HG03432 (cell line): ENCODE results near the gene ZSWIM5.
"Not testable (repeated sequence)": the region's sequence is repeated elsewhere in the genome, so short reads cannot be mapped to it uniquely, and the experiment has no call there.

Source experiments
- ATAC-seq: cut with Tn5 transposase; IDR thresholded peaks from one replicate; pipeline ENCODE4 v1.9.1; 2021; ENCODE audit warnings: mild to moderate bottlenecking, moderate library complexity; ENCODE audit not compliant: unreplicated experiment

The ZSWIM5 gene

DNA sequence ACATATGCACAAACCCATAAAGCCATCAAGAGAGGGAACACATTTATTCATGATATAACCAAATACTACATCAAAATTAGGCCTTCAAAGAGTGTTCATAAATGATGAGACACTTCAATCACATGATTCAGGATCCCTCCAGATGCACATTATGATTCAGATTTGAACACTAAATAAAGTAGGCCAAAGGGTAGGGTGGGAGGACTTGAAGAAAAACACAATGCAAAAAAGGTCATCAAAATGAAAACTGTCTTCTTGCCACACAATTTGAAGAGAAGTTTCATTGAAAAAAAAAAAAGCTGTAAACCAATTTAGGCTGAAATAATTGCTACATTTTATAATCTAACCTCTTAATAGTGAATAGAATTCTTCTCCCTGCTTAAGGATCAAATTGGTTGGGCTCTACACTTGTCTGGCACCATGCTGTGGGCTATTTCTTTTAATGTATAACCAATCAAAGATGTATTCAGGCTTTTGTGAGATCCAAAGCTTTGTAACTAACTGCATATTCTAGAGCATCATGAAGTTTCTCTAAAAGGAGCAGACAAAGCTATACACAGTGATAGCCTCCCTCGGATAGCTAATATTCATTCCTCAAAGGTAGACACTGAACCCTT, 58.1 kb downstream of the ZSWIM5 start:
- no peak for ATAC-seq

DNA sequence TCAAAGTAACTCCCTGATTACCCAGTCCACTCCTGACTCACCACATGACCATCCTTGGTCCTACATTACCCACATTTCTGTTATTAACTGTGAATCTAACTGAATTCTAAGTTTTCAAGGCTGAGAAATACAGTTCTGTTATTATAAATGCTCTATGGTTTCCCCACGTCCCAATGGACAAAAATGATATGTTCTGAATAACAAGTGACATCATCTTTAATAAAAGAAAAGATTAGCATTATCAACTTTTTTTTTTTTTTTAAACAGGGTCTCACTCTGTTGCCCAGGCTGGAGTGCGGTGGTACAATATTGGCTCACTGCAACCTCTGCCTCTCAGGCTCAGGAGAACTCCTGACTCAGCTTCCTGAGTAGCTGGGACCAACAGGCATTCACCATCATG, 59.6 kb downstream of the ZSWIM5 start:
- ATAC-seq = no peak

DNA sequence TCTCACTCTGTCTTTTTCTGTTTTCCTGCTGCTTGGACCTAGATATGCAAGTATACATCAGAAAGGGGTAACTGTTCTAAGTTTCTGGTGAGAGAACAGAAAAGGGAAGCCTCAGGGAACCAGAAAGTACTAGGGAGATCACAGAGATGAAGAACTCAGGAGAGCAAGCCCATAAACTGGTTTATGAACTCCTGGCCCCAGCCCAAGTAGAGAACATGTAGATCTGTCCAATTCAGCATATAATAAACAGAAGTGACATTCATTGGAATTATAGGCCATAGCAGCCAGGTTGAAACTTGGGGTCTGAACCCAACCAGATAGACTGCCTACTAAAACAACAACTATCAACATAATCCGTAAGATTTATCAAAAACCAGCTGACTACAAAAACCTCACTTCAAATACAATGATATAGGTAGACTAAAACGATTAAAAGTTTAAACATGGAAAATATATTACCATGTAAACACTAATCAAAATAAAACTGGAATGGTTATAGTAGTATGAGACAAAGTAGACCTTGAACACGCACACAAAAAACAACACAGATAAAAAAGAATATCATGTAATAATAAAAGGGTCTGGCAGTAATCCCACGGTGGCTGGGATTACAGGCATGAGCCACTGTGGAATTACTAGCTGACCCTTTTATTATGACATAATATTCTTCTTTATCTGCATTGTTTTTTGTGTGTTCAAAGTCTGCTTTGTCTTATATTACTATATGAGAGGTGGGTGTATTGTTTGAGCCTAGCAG, 65.0 kb downstream of the ZSWIM5 start:
- no peak for ATAC-seq

DNA sequence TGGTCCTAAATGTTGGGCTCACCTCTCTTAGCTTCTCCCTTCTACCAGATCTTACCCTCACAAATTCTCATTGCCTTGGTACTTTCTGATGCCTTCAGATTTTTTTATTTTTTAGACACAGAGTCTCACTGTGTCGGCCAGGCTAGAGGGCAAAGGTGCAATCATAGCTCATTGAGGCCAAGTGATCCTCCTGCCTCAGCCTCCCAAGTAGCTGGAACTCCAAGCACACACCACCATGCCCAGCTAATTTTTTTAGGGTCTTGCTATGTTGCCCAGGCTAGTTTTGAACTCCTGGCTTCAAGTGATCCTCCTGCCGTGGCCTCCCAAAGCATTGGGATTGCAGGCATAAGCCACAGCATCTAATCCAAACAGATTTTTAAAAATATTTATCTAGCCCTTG, 69.4 kb downstream of the ZSWIM5 start:
- no peak for ATAC-seq

DNA sequence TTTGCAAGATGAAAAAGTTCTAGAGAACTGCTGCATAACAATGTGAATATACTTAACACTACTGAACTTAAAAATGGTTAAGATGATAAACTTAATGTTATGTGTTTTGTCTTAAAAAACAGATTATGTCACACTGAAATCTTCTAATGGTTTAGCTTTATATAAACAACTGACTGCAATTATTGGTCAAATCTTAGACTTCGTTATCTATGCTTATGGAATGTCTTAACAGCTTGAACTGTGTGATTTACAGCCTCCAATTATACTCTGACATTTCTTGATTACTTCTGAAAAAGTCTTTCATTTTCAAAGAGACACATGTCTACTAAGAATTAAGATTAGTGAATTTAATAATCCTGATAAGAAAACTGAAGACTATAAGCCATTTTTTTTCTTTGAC, 71.1 kb downstream of the ZSWIM5 start:
- ATAC-seq = no peak

DNA sequence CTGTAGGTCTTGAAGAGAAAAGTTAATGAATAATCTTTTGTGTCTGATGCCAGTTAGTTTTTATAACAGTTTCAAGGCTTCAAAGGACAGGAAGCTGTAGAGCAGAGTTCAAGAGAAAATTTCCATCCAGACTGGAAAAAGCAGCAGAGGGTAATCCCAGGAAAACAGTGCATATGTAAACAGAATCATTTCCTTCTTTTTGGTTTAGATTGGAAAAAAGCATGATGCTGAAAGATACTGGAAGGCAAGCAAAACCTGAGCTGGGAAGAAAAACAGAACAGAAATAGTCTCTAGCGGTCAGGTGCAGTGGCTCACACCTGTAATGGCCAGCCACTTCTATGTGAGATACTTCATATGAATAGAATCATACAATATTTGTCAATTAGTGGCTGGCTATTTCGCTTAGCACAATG, 71.9 kb downstream of the ZSWIM5 start:
- no peak for ATAC-seq

DNA sequence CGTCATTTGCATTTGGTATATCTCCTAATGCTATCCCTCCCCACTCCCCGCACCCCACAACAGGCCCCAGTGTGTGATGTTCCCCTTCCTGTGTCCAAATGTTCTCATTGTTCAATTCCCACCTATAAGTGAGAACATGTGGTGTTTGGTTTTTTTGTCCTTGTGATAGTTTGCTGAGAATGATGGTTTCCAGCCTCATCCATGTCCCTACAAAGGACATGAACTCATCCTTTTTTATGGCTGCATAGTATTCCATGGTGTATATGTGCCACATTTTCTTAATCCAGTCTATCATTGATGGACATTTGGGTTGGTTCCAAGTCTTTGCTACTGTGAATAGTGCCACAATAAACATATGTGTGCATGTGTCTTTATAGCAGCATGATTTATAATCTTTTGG, 73.7 kb downstream of the ZSWIM5 start:
- not testable (repeated sequence) for ATAC-seq

DNA sequence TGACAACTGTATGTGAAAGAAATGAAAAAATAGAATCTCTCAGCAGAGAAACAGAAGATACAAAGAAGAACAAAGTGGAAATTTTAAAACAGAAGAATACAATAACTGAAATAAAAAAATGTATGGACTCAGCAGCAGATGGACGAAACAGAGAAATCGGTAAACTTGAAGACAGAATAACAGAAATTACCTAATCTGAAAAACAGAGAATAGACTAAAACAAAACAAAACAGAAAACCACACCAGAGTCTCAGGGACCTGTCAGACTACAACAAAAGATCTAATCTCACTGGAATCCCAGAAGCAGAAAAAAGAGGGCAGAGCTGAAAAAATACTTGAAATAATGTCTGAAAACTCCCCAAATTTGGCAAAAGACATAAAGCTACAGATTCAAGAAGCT, 83.0 kb downstream of the ZSWIM5 start:
- ATAC-seq = no peak

DNA sequence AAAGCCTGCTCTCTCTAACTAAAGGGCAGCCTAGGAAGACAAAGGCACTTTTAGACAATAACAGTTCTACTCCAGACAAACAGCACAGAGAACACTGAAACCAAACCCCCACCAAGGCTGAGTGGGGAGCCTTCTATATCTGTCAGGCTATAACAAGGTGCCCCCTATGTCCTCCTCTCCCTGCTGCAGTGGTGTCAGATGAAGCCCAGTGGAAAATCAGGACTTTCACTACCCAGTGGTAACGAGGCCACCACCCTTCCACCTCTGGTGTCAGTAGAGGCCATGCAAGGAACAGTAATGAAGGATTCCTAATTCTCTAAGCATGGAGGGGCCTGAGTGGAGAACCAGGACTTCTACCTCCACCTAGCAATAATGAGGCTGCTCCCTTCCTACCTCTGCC, 83.7 kb downstream of the ZSWIM5 start:
- no peak for ATAC-seq

DNA sequence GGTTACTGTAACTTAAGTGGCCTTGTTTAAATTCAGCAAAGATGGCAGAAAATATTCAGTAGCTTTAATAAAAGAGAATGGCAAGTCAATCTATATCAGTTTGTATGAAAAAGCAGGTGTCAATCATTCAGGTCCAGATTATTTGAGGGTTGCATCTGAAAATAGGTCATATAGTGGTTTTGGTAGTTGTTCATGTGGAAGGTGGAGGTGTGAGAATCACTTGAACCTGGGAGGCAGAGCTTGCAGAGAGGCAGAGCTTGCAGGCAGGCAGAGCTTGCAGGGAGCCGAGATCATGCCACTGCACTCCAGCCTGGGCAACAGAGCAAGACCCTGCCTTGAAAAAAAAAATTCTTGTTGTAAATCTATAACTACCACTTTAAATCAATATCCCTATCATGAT, 88.6 kb downstream of the ZSWIM5 start:
- no peak for ATAC-seq

DNA sequence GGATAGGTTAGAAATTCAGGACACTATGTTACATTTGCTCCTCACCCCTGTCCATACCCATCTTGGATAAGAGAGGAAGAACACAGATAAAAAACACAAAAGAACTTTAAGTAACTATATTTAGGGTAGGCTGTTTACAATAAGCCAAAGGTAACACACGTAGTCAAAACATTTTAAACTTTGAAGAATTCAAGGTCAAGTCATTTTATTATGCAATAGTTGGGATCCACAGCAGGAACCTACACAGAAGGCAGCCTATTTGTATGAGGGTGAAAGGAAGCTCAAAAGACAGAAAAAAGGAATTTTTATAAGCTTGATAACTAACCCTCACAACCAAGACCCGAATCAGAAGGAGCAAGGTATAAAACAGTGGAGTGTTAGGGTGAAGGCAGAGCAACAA, 89.6 kb downstream of the ZSWIM5 start:
- no peak for ATAC-seq

DNA sequence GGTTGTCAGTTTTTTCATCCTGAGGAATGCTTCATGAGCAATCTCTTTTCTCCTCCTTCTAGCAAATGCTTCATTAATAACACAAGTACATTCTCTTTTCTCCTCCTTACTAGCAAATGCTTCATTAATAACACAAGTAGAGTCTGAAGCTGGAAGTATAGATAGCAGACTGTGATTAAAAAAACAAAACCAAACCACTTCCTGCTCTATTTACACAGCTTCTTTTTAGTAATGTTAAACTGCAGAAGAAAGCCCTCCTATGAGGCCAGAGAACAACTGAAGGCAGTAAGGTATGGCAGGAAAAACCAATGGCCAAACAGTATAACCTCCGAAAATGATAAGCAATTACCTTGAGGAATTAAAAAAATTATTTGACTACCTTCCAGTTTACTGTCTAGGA, 90.1 kb downstream of the ZSWIM5 start:
- no peak for ATAC-seq

DNA sequence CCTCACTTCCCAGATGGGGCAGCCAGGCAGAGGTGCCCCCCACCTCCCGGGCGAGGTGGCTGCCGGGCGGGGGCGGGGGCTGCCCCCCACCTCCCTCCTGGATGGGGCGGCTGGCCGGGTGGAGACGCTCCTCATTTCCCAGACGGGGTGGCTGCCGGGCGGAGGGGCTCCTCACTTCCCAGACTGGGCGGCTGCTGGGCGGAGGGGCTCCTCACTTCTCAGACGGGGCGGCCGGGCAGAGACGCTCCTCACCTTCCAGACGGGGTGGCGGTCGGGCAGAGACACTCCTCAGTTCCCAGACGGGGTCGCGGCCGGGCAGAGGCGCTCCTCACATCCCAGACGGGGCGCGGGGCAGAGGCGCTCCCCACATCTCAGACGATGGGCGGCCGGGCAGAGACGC, 91.2 kb downstream of the ZSWIM5 start:
- not testable (repeated sequence) for ATAC-seq

DNA sequence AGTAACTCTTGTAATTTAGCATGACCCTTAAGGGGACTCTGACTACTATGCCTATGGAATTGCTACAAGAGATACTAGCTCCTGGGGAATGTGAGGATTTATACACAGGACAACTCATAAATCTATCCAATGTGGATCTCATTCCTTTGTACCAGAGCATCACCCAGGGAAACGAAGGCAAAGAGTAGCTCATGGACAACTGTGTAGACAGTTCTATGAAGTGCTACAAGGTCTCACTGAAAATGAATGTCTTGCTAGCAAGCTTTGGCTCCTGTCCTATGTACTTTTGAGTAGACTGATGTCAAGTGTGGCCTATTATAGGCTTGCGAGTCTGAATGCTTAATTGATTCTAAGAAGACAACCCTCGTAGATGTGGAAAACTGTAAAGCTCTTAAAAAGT, 93.7 kb downstream of the ZSWIM5 start:
- ATAC-seq = no peak

DNA sequence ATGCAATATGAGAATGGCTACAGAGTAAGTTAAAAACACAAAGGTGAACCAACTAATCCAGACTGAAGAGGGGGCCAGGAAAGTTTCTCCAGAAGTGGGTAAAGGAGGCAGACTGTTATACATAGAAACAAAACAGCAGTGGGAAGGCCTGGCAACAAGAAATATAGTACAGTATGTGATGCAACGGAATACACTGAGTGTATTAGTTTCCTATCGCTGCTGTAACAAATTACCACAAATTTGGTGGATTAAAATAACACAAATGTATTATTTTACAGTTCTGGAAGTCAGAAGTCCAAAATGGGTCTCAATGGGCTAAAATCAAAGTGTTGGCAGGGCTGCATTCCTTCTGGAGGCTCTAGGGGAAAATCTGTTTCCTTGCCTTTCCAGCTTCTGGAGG, 95.2 kb downstream of the ZSWIM5 start:
- ATAC-seq = no peak

DNA sequence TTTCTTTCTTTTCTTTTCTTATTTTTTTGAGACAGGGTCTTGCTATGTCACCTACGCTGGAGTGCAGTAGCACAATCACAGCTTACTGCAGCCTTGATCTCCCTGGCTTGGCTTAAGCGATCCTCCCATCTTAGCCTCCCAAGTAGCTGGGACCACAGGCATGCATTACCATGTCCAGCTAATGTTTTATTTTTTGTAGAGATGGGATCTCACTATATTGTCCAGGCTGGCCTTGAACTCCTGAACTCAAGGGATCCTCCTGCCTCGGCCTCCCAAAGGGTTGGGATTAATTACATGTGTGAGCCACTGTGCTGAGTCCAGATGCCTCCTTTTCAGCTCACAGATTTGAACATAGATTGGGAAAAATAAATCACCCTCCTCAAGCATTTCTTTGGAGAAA, 98.6 kb downstream of the ZSWIM5 start:
- no peak for ATAC-seq

DNA sequence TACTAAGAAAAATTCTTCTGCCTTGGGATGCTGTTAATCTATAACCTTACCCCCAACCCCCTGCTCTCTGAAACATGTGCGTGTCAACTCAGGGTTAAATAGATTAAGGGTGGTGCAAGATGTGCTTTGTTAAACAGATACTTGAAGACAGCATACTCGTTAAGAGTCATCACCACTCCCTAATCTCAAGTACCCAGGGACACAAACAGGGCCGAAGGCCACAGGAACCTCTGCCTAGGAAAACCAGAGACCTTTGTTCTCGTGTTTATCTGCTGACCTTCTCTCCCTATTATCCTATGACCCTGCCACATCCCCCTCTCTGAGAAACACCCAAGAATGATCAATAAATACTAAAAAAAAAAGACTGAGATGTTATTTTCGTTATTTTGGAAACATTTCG, 99.5 kb downstream of the ZSWIM5 start:
- ATAC-seq = not testable (repeated sequence)

DNA sequence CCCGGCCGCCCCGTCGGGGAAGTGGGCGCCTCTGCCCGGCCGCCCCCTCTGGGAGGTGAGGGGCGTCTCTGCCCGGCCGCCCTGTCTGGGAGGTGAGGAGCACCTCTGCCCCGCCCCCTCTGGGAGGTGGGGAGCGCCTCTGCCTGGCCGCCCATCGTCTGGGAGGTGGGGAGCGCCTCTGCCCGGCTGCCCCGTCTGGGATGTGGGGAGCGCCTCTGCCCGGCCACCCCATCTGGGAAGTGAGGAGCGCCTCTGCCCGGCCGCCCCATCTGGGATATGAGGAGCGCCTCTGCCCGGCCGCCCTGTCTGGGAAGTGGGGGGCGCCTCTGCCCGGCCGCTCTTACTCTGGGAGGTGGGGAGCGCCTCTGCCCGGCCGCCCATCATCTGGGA, 100.3 kb downstream of the ZSWIM5 start:
- ATAC-seq = not testable (repeated sequence)

DNA sequence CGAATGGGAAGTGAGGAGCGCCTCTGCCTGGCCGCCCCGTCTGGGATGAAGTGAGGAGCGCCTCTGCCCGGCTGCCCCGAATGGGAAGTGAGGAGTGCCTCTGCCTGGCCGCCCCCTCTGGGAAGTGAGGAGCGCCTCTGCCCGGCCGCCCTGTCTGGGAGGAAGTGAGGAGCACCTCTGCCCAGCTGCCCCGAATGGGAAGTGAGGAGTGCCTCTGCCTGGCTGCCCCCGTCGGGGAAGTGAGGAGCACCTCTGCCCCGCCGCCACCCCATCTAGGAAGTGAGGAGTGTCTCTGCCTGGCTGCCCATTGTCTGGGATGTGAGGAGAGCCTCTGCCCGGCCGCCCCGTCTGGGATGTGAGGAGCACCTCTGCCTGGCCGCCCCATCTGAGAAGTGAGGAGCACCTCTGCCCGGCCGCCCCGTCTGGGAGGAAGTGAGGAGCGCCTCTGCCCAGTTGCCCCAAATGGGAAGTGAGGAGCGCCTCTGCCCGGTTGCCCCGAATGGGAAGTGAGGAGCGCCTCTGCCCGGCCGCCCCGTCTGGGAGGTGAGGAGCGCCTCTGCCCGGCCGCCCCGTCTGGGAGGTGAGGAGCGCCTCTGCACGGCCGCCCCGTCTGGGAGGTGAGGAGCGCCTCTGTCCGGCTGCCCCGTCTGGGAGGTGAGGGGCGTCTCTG, 100.8 kb downstream of the ZSWIM5 start:
- ATAC-seq = not testable (repeated sequence)

DNA sequence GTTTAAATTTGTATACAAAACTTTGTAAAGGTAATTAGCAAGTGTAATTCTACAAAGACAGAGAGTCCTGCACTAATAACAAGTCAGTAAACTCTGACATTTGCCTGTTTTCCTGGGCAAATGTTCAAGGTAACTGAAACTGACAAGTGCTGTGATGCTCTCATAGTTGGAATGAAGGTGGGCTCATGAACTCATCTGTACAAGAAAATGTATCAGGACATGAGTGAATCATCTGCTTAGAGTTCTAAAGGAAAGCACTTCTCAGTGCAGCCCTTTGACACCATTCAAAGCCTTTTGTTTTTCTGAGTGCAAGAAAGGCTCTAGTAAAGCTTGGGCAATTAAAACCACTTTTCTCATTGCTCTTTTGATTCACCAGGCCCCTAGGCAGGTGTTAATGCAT, 102.9 kb downstream of the ZSWIM5 start:
- no peak for ATAC-seq

DNA sequence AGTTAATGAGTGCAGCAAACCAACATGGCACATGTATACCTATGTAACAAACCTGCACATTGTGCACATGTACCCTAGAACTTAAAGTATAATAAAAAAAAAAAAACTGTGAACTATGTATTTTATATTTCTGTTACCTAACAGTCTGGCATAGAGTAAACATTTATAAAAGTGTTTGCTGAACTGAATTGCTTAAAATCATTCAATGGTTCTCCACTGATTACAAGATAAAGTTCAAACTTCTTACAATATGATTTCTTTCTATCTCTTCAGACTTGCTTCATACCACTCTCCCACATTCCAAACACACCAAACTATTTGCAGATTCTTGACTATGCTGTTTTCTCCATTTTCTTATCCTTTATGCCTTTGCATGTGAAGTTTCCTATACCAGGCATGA, 104.5 kb downstream of the ZSWIM5 start:
- no peak for ATAC-seq

DNA sequence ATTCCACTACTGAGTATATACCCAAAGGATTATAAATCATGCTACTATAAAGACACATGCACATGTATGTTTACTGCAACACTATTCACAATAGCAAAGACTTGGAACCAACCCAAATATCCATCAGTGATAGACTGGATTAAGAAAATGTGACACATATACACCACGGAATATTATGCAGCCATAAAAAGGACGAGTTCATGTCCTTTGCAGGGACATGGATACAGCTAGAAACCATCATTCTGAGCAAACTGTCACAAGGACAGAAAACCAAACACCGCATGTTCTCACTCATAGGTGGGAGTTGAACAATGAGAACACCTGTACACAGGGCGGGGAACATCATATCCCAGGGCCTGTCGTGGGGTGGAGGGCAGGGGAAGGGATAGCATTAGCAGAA, 104.9 kb downstream of the ZSWIM5 start:
- ATAC-seq = not testable (repeated sequence)
